ENCODE results near the gene MYO18A. TPM values are rescaled to one million over a fixed set of nuclear protein-coding genes. Genes with fewer than 3 reads are reported as not detected.

Gene MYO18A
- total and polyA plus RNA-seq, 4 donors = 41.4 to 75.9 (median 59.4) TPM

- H3K27me3 ChIP-seq (ENCODE audit: control insufficient read depth, insufficient read depth, low read length) = no peaks in the 10 kb centered on the region
- peak overlapping the region; percentile 40 for H3K27ac ChIP-seq (ENCODE audit: low read depth, low read length)
- 27% methylated on average over 9 of the region's 11 CpGs for WGBS (ENCODE audit: insufficient coverage)
- no peak overlapping the region for H3K4me3 ChIP-seq (ENCODE audit: low read depth, low read length)
- peaks cover 80% of the 10 kb centered on the region for H3K36me3 ChIP-seq (ENCODE audit: control insufficient read depth, insufficient read depth, low read length)
- no peaks in the 10 kb centered on the region for H3K9me3 ChIP-seq (ENCODE audit: control insufficient read depth, insufficient read depth, low read length)
- peak in 3 of 6 donors; percentile 38 to 77 (median 77) for DNase-seq (ENCODE audit: low read depth in 4 of 6, low spot score in 6 of 6)
- peaks cover 78% of the 10 kb centered on the region for H3K4me1 ChIP-seq (ENCODE audit: control insufficient read depth, insufficient read depth, low read length)
Observed at GRCh38 chr17:29112771-29113295, 67.4 kb downstream of the MYO18A start.

- DNase-seq (ENCODE audit: low read depth in 4 of 6, low spot score in 6 of 6) = peak in 4 of 6 donors; percentile 68 to 95 (median 84)
- Histone ChIP-seq H3K4me1 (ENCODE audit: control insufficient read depth, insufficient read depth, low read length) (peaks cover 70% of the 10 kb centered on the region), H3K36me3 (ENCODE audit: control insufficient read depth, insufficient read depth, low read length) (peaks cover 82% of the 10 kb centered on the region), H3K9me3 (ENCODE audit: control insufficient read depth, insufficient read depth, low read length) (no peaks in the 10 kb centered on the region), H3K27me3 (ENCODE audit: control insufficient read depth, insufficient read depth, low read length) (no peaks in the 10 kb centered on the region), H3K4me3 (ENCODE audit: low read depth, low read length) (no peak overlapping the region), H3K27ac (ENCODE audit: low read depth, low read length) (peak overlapping the region; percentile 40)
- 24% methylated on average over 11 of the region's 20 CpGs for WGBS (ENCODE audit: insufficient coverage)
Observed at GRCh38 chr17:29111816-29112499, 68.2 kb downstream of the MYO18A start.

GRCh38 chr17:29110372-29110757, 69.8 kb downstream of the MYO18A start:
- WGBS (ENCODE audit: insufficient coverage) = 88% methylated on average over 12 of the region's 16 CpGs
- H3K4me3 ChIP-seq (ENCODE audit: low read depth, low read length) = no peak overlapping the region
- H3K4me1 ChIP-seq (ENCODE audit: control insufficient read depth, insufficient read depth, low read length) = peaks cover 56% of the 10 kb centered on the region
- no peak for DNase-seq (ENCODE audit: low read depth in 4 of 6, low spot score in 6 of 6)
- H3K9me3 ChIP-seq (ENCODE audit: control insufficient read depth, insufficient read depth, low read length) = no peaks in the 10 kb centered on the region
- no peaks in the 10 kb centered on the region for H3K27me3 ChIP-seq (ENCODE audit: control insufficient read depth, insufficient read depth, low read length)
- peaks cover 90% of the 10 kb centered on the region for H3K36me3 ChIP-seq (ENCODE audit: control insufficient read depth, insufficient read depth, low read length)
- H3K27ac ChIP-seq (ENCODE audit: low read depth, low read length) = no peak overlapping the region

- 70% methylated on average over 32 of the region's 32 CpGs for WGBS (ENCODE audit: insufficient coverage)
- no peaks in the 10 kb centered on the region for H3K27me3 ChIP-seq (ENCODE audit: control insufficient read depth, insufficient read depth, low read length)
- H3K27ac ChIP-seq (ENCODE audit: low read depth, low read length) = no peak overlapping the region
- no peak for DNase-seq (ENCODE audit: low read depth in 4 of 6, low spot score in 6 of 6)
- H3K4me1 ChIP-seq (ENCODE audit: control insufficient read depth, insufficient read depth, low read length) = peaks cover 55% of the 10 kb centered on the region
- no peak overlapping the region for H3K4me3 ChIP-seq (ENCODE audit: low read depth, low read length)
- peaks cover 90% of the 10 kb centered on the region for H3K36me3 ChIP-seq (ENCODE audit: control insufficient read depth, insufficient read depth, low read length)
- H3K9me3 ChIP-seq (ENCODE audit: control insufficient read depth, insufficient read depth, low read length) = no peaks in the 10 kb centered on the region
Observed at GRCh38 chr17:29109477-29110371, 70.5 kb downstream of the MYO18A start.

- no peak for DNase-seq (ENCODE audit: low read depth in 4 of 6, low spot score in 6 of 6)
- Histone ChIP-seq H3K4me1 (ENCODE audit: control insufficient read depth, insufficient read depth, low read length) (peaks cover 54% of the 10 kb centered on the region), H3K9me3 (ENCODE audit: control insufficient read depth, insufficient read depth, low read length) (no peaks in the 10 kb centered on the region), H3K4me3 (ENCODE audit: low read depth, low read length) (no peak overlapping the region), H3K36me3 (ENCODE audit: control insufficient read depth, insufficient read depth, low read length) (peaks cover 89% of the 10 kb centered on the region), H3K27me3 (ENCODE audit: control insufficient read depth, insufficient read depth, low read length) (no peaks in the 10 kb centered on the region), H3K27ac (ENCODE audit: low read depth, low read length) (no peak overlapping the region)
- 64% methylated on average over 3 of the region's 10 CpGs for WGBS (ENCODE audit: insufficient coverage)
Observed at GRCh38 chr17:29108823-29109476, 71.2 kb downstream of the MYO18A start.

- WGBS (ENCODE audit: insufficient coverage) = 36% methylated on average over 5 of the region's 11 CpGs
- Histone ChIP-seq H3K27me3 (ENCODE audit: control insufficient read depth, insufficient read depth, low read length) (no peaks in the 10 kb centered on the region), H3K27ac (ENCODE audit: low read depth, low read length) (no peak overlapping the region), H3K36me3 (ENCODE audit: control insufficient read depth, insufficient read depth, low read length) (peaks cover 89% of the 10 kb centered on the region), H3K4me3 (ENCODE audit: low read depth, low read length) (no peak overlapping the region), H3K4me1 (ENCODE audit: control insufficient read depth, insufficient read depth, low read length) (peaks cover 46% of the 10 kb centered on the region), H3K9me3 (ENCODE audit: control insufficient read depth, insufficient read depth, low read length) (no peaks in the 10 kb centered on the region)
- peak in 2 of 6 donors; percentile 55 to 77 for DNase-seq (ENCODE audit: low read depth in 4 of 6, low spot score in 6 of 6)
Observed at GRCh38 chr17:29107933-29108822, 72.0 kb downstream of the MYO18A start.

GRCh38 chr17:29107084-29107483, 73.1 kb downstream of the MYO18A start:
- 81% methylated on average over 8 of the region's 9 CpGs for WGBS (ENCODE audit: insufficient coverage)
- peaks cover 89% of the 10 kb centered on the region for H3K36me3 ChIP-seq (ENCODE audit: control insufficient read depth, insufficient read depth, low read length)

GRCh38 chr17:29103341-29103740, 76.9 kb downstream of the MYO18A start:
- Histone ChIP-seq H3K27me3 (ENCODE audit: control insufficient read depth, insufficient read depth, low read length) (no peaks in the 10 kb centered on the region), H3K36me3 (ENCODE audit: control insufficient read depth, insufficient read depth, low read length) (peaks cover 85% of the 10 kb centered on the region), H3K27ac (ENCODE audit: low read depth, low read length) (no peak overlapping the region), H3K4me1 (ENCODE audit: control insufficient read depth, insufficient read depth, low read length) (peaks cover 30% of the 10 kb centered on the region), H3K9me3 (ENCODE audit: control insufficient read depth, insufficient read depth, low read length) (no peaks in the 10 kb centered on the region), H3K4me3 (ENCODE audit: low read depth, low read length) (no peak overlapping the region)
- no peak for DNase-seq (ENCODE audit: low read depth in 4 of 6, low spot score in 6 of 6)
- whole genome bisulfite sequencing (ENCODE audit: insufficient coverage) = 70% methylated on average over 4 of the region's 4 CpGs

More at GRCh38 chr17:29107084-29107483, 73.1 kb downstream of the MYO18A start:
- no peak overlapping the region for H3K4me3 ChIP-seq (ENCODE audit: low read depth, low read length)
- DNase-seq (ENCODE audit: low read depth in 4 of 6, low spot score in 6 of 6) = no peak
- no peak overlapping the region for H3K27ac ChIP-seq (ENCODE audit: low read depth, low read length)
- H3K27me3 ChIP-seq (ENCODE audit: control insufficient read depth, insufficient read depth, low read length) = no peaks in the 10 kb centered on the region
- H3K9me3 ChIP-seq (ENCODE audit: control insufficient read depth, insufficient read depth, low read length) = no peaks in the 10 kb centered on the region
- H3K4me1 ChIP-seq (ENCODE audit: control insufficient read depth, insufficient read depth, low read length) = peaks cover 46% of the 10 kb centered on the region
